ENCODE data around the gene CREB3L2.
A peak's percentile ranks its signal among the peaks of the same experiment; 100 is the strongest.

CREB3L2 gene

DNA sequence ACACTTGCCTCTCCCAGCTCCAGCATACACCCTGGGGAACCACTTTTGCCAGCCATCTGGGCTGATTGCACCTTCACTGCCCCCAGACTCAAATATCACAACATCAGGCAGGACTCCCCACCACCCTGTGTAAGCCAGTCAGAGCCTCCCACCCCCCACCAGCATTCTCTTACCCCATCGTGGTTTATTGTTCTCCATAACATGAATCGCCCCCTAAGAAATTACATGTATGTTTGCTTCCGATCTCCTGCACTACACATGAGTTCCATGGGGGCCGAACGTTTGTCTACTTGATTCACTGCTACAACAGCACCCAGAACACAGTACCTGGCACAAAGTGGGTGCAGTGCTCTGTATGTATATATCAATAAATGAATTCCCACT lies 39.4 kb downstream of the CREB3L2 start:
- Histone ChIP-seq H3K27me3 (ENCODE audit: insufficient read depth, poor library complexity, severe bottlenecking) (no peaks in the 10 kb centered on the region), H3K4me3 (replicated peaks; ENCODE audit: insufficient read depth, low read length) (no peak overlapping the region), H3K27ac (replicated peaks) (no peak overlapping the region)
- no peak for TF ChIP-seq GABPA (IDR thresholded peaks at IDR 0.05; ENCODE audit: low read depth)
- no peak for TF ChIP-seq POLR2AphosphoS5 (IDR thresholded peaks at IDR 0.05; ENCODE audit: low read depth)
- TF ChIP-seq, protein P1, sequence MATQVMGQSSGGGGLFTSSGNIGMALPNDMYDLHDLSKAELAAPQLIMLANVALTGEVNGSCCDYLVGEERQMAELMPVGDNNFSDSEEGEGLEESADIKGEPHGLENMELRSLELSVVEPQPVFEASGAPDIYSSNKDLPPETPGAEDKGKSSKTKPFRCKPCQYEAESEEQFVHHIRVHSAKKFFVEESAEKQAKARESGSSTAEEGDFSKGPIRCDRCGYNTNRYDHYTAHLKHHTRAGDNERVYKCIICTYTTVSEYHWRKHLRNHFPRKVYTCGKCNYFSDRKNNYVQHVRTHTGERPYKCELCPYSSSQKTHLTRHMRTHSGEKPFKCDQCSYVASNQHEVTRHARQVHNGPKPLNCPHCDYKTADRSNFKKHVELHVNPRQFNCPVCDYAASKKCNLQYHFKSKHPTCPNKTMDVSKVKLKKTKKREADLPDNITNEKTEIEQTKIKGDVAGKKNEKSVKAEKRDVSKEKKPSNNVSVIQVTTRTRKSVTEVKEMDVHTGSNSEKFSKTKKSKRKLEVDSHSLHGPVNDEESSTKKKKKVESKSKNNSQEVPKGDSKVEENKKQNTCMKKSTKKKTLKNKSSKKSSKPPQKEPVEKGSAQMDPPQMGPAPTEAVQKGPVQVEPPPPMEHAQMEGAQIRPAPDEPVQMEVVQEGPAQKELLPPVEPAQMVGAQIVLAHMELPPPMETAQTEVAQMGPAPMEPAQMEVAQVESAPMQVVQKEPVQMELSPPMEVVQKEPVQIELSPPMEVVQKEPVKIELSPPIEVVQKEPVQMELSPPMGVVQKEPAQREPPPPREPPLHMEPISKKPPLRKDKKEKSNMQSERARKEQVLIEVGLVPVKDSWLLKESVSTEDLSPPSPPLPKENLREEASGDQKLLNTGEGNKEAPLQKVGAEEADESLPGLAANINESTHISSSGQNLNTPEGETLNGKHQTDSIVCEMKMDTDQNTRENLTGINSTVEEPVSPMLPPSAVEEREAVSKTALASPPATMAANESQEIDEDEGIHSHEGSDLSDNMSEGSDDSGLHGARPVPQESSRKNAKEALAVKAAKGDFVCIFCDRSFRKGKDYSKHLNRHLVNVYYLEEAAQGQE (IDR thresholded peaks at IDR 0.05; ENCODE audit: insufficient replicate concordance, low read depth), result no peak
- TF ChIP-seq, protein P2, sequence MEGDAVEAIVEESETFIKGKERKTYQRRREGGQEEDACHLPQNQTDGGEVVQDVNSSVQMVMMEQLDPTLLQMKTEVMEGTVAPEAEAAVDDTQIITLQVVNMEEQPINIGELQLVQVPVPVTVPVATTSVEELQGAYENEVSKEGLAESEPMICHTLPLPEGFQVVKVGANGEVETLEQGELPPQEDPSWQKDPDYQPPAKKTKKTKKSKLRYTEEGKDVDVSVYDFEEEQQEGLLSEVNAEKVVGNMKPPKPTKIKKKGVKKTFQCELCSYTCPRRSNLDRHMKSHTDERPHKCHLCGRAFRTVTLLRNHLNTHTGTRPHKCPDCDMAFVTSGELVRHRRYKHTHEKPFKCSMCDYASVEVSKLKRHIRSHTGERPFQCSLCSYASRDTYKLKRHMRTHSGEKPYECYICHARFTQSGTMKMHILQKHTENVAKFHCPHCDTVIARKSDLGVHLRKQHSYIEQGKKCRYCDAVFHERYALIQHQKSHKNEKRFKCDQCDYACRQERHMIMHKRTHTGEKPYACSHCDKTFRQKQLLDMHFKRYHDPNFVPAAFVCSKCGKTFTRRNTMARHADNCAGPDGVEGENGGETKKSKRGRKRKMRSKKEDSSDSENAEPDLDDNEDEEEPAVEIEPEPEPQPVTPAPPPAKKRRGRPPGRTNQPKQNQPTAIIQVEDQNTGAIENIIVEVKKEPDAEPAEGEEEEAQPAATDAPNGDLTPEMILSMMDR (IDR thresholded peaks at IDR 0.05; ENCODE audit: insufficient read depth, low read length), result no peak
- TF ChIP-seq SPI1 (IDR thresholded peaks at IDR 0.05; ENCODE audit: borderline replicate concordance, low read depth), result no peak
- no peak for DNase-seq (ENCODE audit: low read depth in 1 of 2, low spot score in 1 of 2)

- H3K27ac ChIP-seq (replicated peaks), result peak overlapping the region; percentile 27; the same call in 1 of the 2 replicates
- peak in 1 of 2 experiments; percentile 76 for DNase-seq (ENCODE audit: low read depth in 1 of 2, low spot score in 1 of 2)
Observed at GRCh38 chr7:137961200-137962177, 40.4 kb downstream of the CREB3L2 start.

GRCh38 chr7:137960020-137960419 lies 41.9 kb downstream of the CREB3L2 start:
- Histone ChIP-seq H3K4me3 (replicated peaks; ENCODE audit: insufficient read depth, low read length) (no peak overlapping the region), H3K27me3 (ENCODE audit: insufficient read depth, poor library complexity, severe bottlenecking) (no peaks in the 10 kb centered on the region), H3K27ac (replicated peaks) (no peak overlapping the region)
- TF ChIP-seq SPI1 (IDR thresholded peaks at IDR 0.05; ENCODE audit: borderline replicate concordance, low read depth), result no peak
- TF ChIP-seq, protein P1 (IDR thresholded peaks at IDR 0.05; ENCODE audit: insufficient replicate concordance, low read depth), result no peak
- TF ChIP-seq GABPA (IDR thresholded peaks at IDR 0.05; ENCODE audit: low read depth), result no peak
- no peak for TF ChIP-seq POLR2AphosphoS5 (IDR thresholded peaks at IDR 0.05; ENCODE audit: low read depth)
- TF ChIP-seq, protein P2 (IDR thresholded peaks at IDR 0.05; ENCODE audit: insufficient read depth, low read length), result no peak
- no peak for DNase-seq (ENCODE audit: low read depth in 1 of 2, low spot score in 1 of 2)

More at GRCh38 chr7:137961200-137962177, 40.4 kb downstream of the CREB3L2 start:
- Histone ChIP-seq H3K4me3 (replicated peaks; ENCODE audit: insufficient read depth, low read length) (no peak overlapping the region), H3K27me3 (ENCODE audit: insufficient read depth, poor library complexity, severe bottlenecking) (no peaks in the 10 kb centered on the region)
- TF ChIP-seq GABPA (IDR thresholded peaks at IDR 0.05; ENCODE audit: low read depth), result no peak
- peak; percentile 55; the same call in 1 of the 2 replicates for TF ChIP-seq SPI1 (IDR thresholded peaks at IDR 0.05; ENCODE audit: borderline replicate concordance, low read depth)
- no peak for TF ChIP-seq POLR2AphosphoS5 (IDR thresholded peaks at IDR 0.05; ENCODE audit: low read depth)

All from HL-60 (cell line).